Measurements from ENCODE around the gene CRIP2.

GRCh38 chr14:105440554-105440900 lies 34.1 kb upstream of the CRIP2 start:
- TF ChIP-seq EZH2phosphoT487 (IDR thresholded peaks at IDR 0.05; ENCODE audit: borderline replicate concordance, low read length) (no peak), CTCF (IDR thresholded peaks at IDR 0.05; ENCODE audit: low read depth, low read length, poor library complexity, severe bottlenecking) (no peak)
